HCT116 (cell line): ENCODE results near the gene MAML3. TPM values are rescaled to one million over a fixed set of nuclear protein-coding genes. Genes with fewer than 3 reads are reported as not detected.

ENCODE experiments used
- ATAC-seq: fragments of 200-7000 bp; cut with Tn5 transposase; 2 replicates; pipeline ENCODE4 v1.9.1; 2020; ENCODE audit warnings: mild to moderate bottlenecking, moderate library complexity
- BruUV-seq: library from RNA; stranded (reverse); fragments of 400-500 nt; replicated peaks from 2 replicates; lab custom pipeline; 2021; lab: Mats Ljungman, UMichigan
- CTCF ChIA-PET: fragments of 300-600 bp; sonication (Branson Sonifier 250); formaldehyde crosslinking; loops from one replicate; lab custom pipeline; 2021; ENCODE audit warnings: antibody characterized with exemption; lab: Charles Lee
- POLR2A ChIA-PET: fragments of 300-600, 350-600 bp; sonication (Branson Sonifier 250); formaldehyde crosslinking; loops from one replicate; lab custom pipeline; 2021; ENCODE audit warnings: antibody characterized with exemption; lab: Charles Lee
- RAD21 ChIA-PET, 2 experiments: fragments of 300-600 bp; sonication (Branson Sonifier 250); formaldehyde crosslinking; loops; one replicate each; lab custom pipeline; 2023; ENCODE audit warnings: low total read pairs in 2 of 2; ENCODE audit not compliant: uncharacterized antibody in 2 of 2, unreplicated experiment in 2 of 2, low non-redundant PET in 1 of 2; lab: Charles Lee
- DNase-seq: peaks from one replicate; pipeline ENCODE4 v3.0.0-alpha.2; 2010; ENCODE audit warnings: low read depth, low spot score
- H2AFZ ChIP-seq: fragments of 200-600 bp; shearing (Covaris generic), sonication (generic); 2 replicates; pipeline ENCODE4 v1.6.1; 2017; ENCODE audit warnings: low read depth, mixed run types, mixed read lengths, antibody characterized with exemption, low read length; ENCODE audit not compliant: poor library complexity, severe bottlenecking
- H3K27ac ChIP-seq: 2 replicates; pipeline ENCODE4 v1.5.1; 2012; ENCODE audit warnings: low read depth, low read length
- H3K27me3 ChIP-seq: fragments of 200-600 bp; sonication (generic); 2 replicates; pipeline ENCODE4 v1.6.1; 2016; ENCODE audit warnings: mixed run types, low read length, mixed read lengths; ENCODE audit not compliant: insufficient read depth
- H3K36me3 ChIP-seq, 2 experiments: fragments of 200-500 bp in 1 of 2; fragments of 200-600 bp in 1 of 2; sonication (Bioruptor generic) in 1 of 2; sonication (generic) in 1 of 2; 2 replicates each; pipeline versions ENCODE4 v1.5.1 to v1.6.1; 2014 to 2016; ENCODE audit warnings: low read length in 2 of 2, inconsistent platforms in 1 of 2, mixed read lengths in 1 of 2, mixed run types in 1 of 2; ENCODE audit not compliant: insufficient read depth in 2 of 2, control insufficient read depth in 1 of 2
- H3K4me1 ChIP-seq, 2 experiments: fragments of 200-600 bp in 1 of 2; sonication (generic) in 1 of 2; 2 replicates each; pipeline versions ENCODE4 v1.5.1 to v1.6.1; 2012 to 2017; ENCODE audit warnings: low read length in 2 of 2, inconsistent platforms in 1 of 2, mild to moderate bottlenecking in 1 of 2, mixed read lengths in 1 of 2, mixed run types in 1 of 2, moderate library complexity in 1 of 2; ENCODE audit not compliant: insufficient read depth in 2 of 2, control insufficient read depth in 1 of 2
- H3K4me2 ChIP-seq: fragments of 200-600 bp; sonication (generic); 2 replicates; pipeline ENCODE4 v1.6.1; 2017; ENCODE audit warnings: mixed run types, low read length, mixed read lengths
- H3K4me3 ChIP-seq, 2 experiments: fragments of 200-600 bp in 1 of 2; sonication (generic) in 1 of 2; replicated peaks in 1 of 2; 2 replicates each; pipeline ENCODE4 v1.5.1; 2011 to 2016; ENCODE audit warnings: low read length in 2 of 2, control low read depth in 1 of 2, low read depth in 1 of 2, mild to moderate bottlenecking in 1 of 2, mixed read lengths in 1 of 2, mixed run types in 1 of 2
- H3K79me2 ChIP-seq: fragments of 200-600 bp; sonication (generic); 2 replicates; pipeline ENCODE4 v1.6.1; 2017; ENCODE audit warnings: mild to moderate bottlenecking, mixed run types, low read length, moderate library complexity, mixed read lengths; ENCODE audit not compliant: insufficient read depth
- H3K9ac ChIP-seq: fragments of 200-600 bp; sonication (generic); 2 replicates; pipeline ENCODE4 v1.6.1; 2016; ENCODE audit warnings: low read length, mixed read lengths
- H3K9me2 ChIP-seq: fragments of 200-600 bp; sonication (generic), shearing (Covaris generic); 2 replicates; pipeline ENCODE4 v1.6.1; 2017; ENCODE audit warnings: mixed run types, mild to moderate bottlenecking, moderate library complexity; ENCODE audit not compliant: insufficient read depth
- H3K9me3 ChIP-seq, 2 experiments: fragments of 200-500 bp in 1 of 2; fragments of 200-600 bp in 1 of 2; sonication (Bioruptor generic) in 1 of 2; sonication (generic) in 1 of 2; 2 replicates each; pipeline ENCODE4 v1.6.1; 2014 to 2017; ENCODE audit warnings: low read length in 2 of 2, mixed read lengths in 2 of 2, inconsistent platforms in 1 of 2, low read depth in 1 of 2, mild to moderate bottlenecking in 1 of 2, mixed run types in 1 of 2, moderate library complexity in 1 of 2; ENCODE audit not compliant: control insufficient read depth in 1 of 2, insufficient read depth in 1 of 2
- H4K20me1 ChIP-seq: fragments of 200-600 bp; sonication (generic), shearing (Covaris generic); 2 replicates; pipeline ENCODE4 v1.6.1; 2017; ENCODE audit warnings: mixed run types, mild to moderate bottlenecking, moderate library complexity; ENCODE audit not compliant: insufficient read depth
- EGR1 ChIP-seq: IDR thresholded peaks from 2 replicates; pipeline ENCODE4 v1.6.1; 2012; ENCODE audit warnings: low read depth
- FOSL1 ChIP-seq: IDR thresholded peaks from 2 replicates; pipeline ENCODE4 v1.6.1; 2012; ENCODE audit warnings: low read depth
- JUND ChIP-seq: IDR thresholded peaks from 2 replicates; pipeline ENCODE4 v1.6.1; 2012
- MAX ChIP-seq: IDR thresholded peaks from 2 replicates; pipeline ENCODE4 v1.6.1; 2012
- POLR2AphosphoS5 ChIP-seq: IDR thresholded peaks from 2 replicates; pipeline ENCODE4 v1.6.1; 2011; ENCODE audit warnings: mild to moderate bottlenecking, low read depth, low read length, moderate library complexity
- RAD21 ChIP-seq: IDR thresholded peaks from 2 replicates; pipeline ENCODE4 v1.6.1; 2012; ENCODE audit warnings: low read depth, mild to moderate bottlenecking
- SP1 ChIP-seq: IDR thresholded peaks from 2 replicates; pipeline ENCODE4 v1.6.1; 2012; ENCODE audit warnings: low read depth
- intact Hi-C: fragments of 100-400 bp; cut with micrococcal nuclease; formaldehyde crosslinking; loops from 2 replicates; pipeline ENCODE4 v1.10.0; 2022
- total RNA-seq: library from RNA; stranded (reverse); gene quantifications from one replicate; pipeline ENCODE4 v1.2.1, GENCODE V29; 2021; ENCODE audit not compliant: unreplicated experiment
- TF ChIP-seq, protein P1 (sequence below): IDR thresholded peaks from 2 replicates; pipeline ENCODE4 v1.6.1; 2012; ENCODE audit warnings: low read depth

The MAML3 gene
- total RNA-seq, 1 experiment from 2014 or later = 3.1 TPM

DNA sequence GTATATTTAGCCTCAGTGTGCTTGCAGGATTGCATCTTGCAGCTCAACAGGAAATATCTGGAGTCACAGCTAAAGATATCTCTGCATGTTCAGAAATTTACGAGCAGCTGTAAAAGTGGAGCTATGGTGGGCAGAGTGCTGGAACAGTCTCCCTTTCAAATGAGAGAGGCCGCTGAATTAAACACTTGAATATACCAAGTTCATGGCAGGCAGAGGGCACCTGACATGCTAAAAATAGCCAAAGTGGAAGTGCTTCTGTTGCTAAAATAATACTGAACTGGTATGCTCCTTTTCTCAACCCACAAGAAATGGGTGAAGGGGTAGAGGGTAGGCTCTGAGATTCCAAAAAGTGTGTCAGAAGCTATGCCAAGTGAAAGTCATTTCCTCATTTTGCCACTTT lies 390.3 kb downstream of the MAML3 start:
- no peaks in the 10 kb centered on the region for H3K9me3 ChIP-seq
- no peak overlapping the region for H2AFZ ChIP-seq
- no peaks in the 10 kb centered on the region for H3K79me2 ChIP-seq
- H3K36me3 ChIP-seq = no peaks in the 10 kb centered on the region
- DNase-seq (no peak), ATAC-seq (no peak)
- ChIA-PET CTCF (no interaction called here), RAD21 (no interaction called here), POLR2A (no interaction called here)
- H3K4me3 ChIP-seq = no peak overlapping the region
- H3K27ac ChIP-seq = no peak overlapping the region
- BruUV-seq = no TSS peak
- H3K4me1 ChIP-seq = no peaks in the 10 kb centered on the region
- H3K9ac ChIP-seq = no peak overlapping the region
- intact Hi-C loops = no loop called here
- H3K4me2 ChIP-seq = no peak overlapping the region
- no peaks in the 10 kb centered on the region for H3K27me3 ChIP-seq
- TF ChIP-seq, protein P1, sequence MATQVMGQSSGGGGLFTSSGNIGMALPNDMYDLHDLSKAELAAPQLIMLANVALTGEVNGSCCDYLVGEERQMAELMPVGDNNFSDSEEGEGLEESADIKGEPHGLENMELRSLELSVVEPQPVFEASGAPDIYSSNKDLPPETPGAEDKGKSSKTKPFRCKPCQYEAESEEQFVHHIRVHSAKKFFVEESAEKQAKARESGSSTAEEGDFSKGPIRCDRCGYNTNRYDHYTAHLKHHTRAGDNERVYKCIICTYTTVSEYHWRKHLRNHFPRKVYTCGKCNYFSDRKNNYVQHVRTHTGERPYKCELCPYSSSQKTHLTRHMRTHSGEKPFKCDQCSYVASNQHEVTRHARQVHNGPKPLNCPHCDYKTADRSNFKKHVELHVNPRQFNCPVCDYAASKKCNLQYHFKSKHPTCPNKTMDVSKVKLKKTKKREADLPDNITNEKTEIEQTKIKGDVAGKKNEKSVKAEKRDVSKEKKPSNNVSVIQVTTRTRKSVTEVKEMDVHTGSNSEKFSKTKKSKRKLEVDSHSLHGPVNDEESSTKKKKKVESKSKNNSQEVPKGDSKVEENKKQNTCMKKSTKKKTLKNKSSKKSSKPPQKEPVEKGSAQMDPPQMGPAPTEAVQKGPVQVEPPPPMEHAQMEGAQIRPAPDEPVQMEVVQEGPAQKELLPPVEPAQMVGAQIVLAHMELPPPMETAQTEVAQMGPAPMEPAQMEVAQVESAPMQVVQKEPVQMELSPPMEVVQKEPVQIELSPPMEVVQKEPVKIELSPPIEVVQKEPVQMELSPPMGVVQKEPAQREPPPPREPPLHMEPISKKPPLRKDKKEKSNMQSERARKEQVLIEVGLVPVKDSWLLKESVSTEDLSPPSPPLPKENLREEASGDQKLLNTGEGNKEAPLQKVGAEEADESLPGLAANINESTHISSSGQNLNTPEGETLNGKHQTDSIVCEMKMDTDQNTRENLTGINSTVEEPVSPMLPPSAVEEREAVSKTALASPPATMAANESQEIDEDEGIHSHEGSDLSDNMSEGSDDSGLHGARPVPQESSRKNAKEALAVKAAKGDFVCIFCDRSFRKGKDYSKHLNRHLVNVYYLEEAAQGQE = no peak
- TF ChIP-seq RAD21 = no peak
- no peak for TF ChIP-seq MAX
- H4K20me1 ChIP-seq = no peaks in the 10 kb centered on the region
- H3K9me2 ChIP-seq = no peaks in the 10 kb centered on the region

- Histone ChIP-seq H3K9me3 (no peaks in the 10 kb centered on the region), H3K4me2 (no peak overlapping the region), H2AFZ (no peak overlapping the region), H3K4me1 (no peaks in the 10 kb centered on the region)
- RAD21 ChIA-PET = no interaction called here
- intact Hi-C loops = no loop called here
- no peak for ATAC-seq
- no TSS peak for BruUV-seq
- no peak for TF ChIP-seq POLR2AphosphoS5
- no peak for TF ChIP-seq RAD21
- TF ChIP-seq JUND = no peak
- TF ChIP-seq SP1 = no peak
- no peak for TF ChIP-seq FOSL1
- no peak for TF ChIP-seq EGR1
- TF ChIP-seq, all 23 proteins: peak for 0
- H3K9me2 ChIP-seq = no peaks in the 10 kb centered on the region
- H3K4me3 ChIP-seq = no peak overlapping the region
- H3K27ac ChIP-seq = no peak overlapping the region
- ChIA-PET POLR2A (no interaction called here), CTCF (no interaction called here)
- H3K27me3 ChIP-seq = no peaks in the 10 kb centered on the region
- no peaks in the 10 kb centered on the region for H4K20me1 ChIP-seq
- H3K9ac ChIP-seq = no peak overlapping the region
- no peak for DNase-seq
- no peaks in the 10 kb centered on the region for H3K79me2 ChIP-seq
- no peaks in the 10 kb centered on the region for H3K36me3 ChIP-seq
These were observed 390.8 kb downstream of the MAML3 start for GRCh38 chr4:139763205-139763604.
